ENCODE data around the gene HTR3B.

- TF ChIP-seq CTCF (IDR thresholded peaks at IDR 0.05; ENCODE audit: low read depth, low read length, poor library complexity, severe bottlenecking) (no peak), EZH2phosphoT487 (IDR thresholded peaks at IDR 0.05; ENCODE audit: borderline replicate concordance, low read length) (no peak)
Measured at GRCh38 chr11:113885897-113886296, 18.7 kb upstream of the HTR3B start.

All from DOHH2 (cell line).